Heart right ventricle (tissue), 16 donors: ENCODE data around the gene EMILIN2. TPM values are rescaled to one million over a fixed set of nuclear protein-coding genes. Genes with fewer than 3 reads are reported as not detected.
A peak's percentile ranks its signal among the peaks of the same experiment; 100 is the strongest.

Experiments
- ATAC-seq, 8 donors: fragments of 200-7000 bp; cut with Tn5 transposase; one replicate each; pipeline ENCODE4 v1.9.1; 2020; ENCODE audit warnings: mild to moderate bottlenecking in 8 of 8, moderate library complexity in 8 of 8, moderate number of reproducible peaks in 1 of 8
- DNase-seq, 2 donors: peaks; one replicate each; pipeline ENCODE4 v3.0.0-alpha.2; 2020
- H3K27ac ChIP-seq, 10 donors: fragments of 200-600 bp; sonication (generic) in 2 of 10; one replicate each; pipeline versions ENCODE4 v1.5.0 to v1.8.0; 2020 to 2022; ENCODE audit warnings: mild to moderate bottlenecking in 3 of 10
- H3K27me3 ChIP-seq, 7 donors: fragments of 200-600 bp; one replicate each; pipeline ENCODE4 v1.8.0; 2021 to 2022; ENCODE audit warnings: mild to moderate bottlenecking in 2 of 7
- H3K36me3 ChIP-seq, 9 donors: fragments of 200-600 bp; sonication (generic) in 1 of 9; one replicate each; pipeline versions ENCODE4 v1.5.0 to v1.8.0; 2020 to 2022; ENCODE audit warnings: mild to moderate bottlenecking in 2 of 9
- H3K4me1 ChIP-seq, 9 donors: fragments of 200-600 bp; sonication (generic) in 1 of 9; one replicate each; pipeline versions ENCODE4 v1.5.0 to v1.8.0; 2020 to 2022; ENCODE audit warnings: mild to moderate bottlenecking in 4 of 9
- H3K4me3 ChIP-seq, 10 donors: fragments of 200-600 bp; sonication (generic) in 2 of 10; one replicate each; pipeline versions ENCODE4 v1.5.0 to v1.8.0; 2020 to 2022; ENCODE audit warnings: mild to moderate bottlenecking in 7 of 10, moderate library complexity in 2 of 10
- H3K9me3 ChIP-seq, 11 donors: fragments of 200-600 bp in 10 of 11; sonication (generic) in 2 of 11; one replicate each; pipeline versions ENCODE4 v1.5.0 to v1.8.0; 2013 to 2022; ENCODE audit warnings: mild to moderate bottlenecking in 2 of 11, control low read depth in 1 of 11, moderate library complexity in 1 of 11
- WGBS, 2 donors: extraction: QIAGEN DNeasy Blood & Tissue Kit; methylation state at CpG; one replicate each; pipeline ENCODE4 v1.1.7; 2013; ENCODE audit warnings: inconsistent platforms in 1 of 2; 5-methylcytosine and 5-hydroxymethylcytosine counted together
- intact Hi-C, 10 donors: fragments of 100-400 bp; cut with DNase I; formaldehyde crosslinking; loops; one replicate each; pipeline versions ENCODE4 v1.11.1 to v1.14.2; 2022
- polyA plus RNA-seq, 2 donors: library from polyadenylated mRNA; stranded (reverse); fragments of 200-250 nt; gene quantifications; one replicate each; pipeline ENCODE4 v1.2.3, GENCODE V29; 2013
- total RNA-seq, 10 donors: library from RNA; stranded (reverse); fragmentation: NEBNext Ultra II Directional in 3 of 10; extraction: Animal tissue kit (Norgen Biotek cat#: 25700) in 3 of 10; gene quantifications; one replicate each; pipeline versions ENCODE4 v1.2.1 to v1.2.4, GENCODE V29; 2021 to 2023
- TF ChIP-seq, protein P1 (sequence below), 9 donors: fragments of 200-600 bp; sonication (generic) in 2 of 9; IDR thresholded peaks; one replicate each; pipeline versions ENCODE4 v1.5.0 to v1.8.0; 2021 to 2022; ENCODE audit warnings: antibody characterized with exemption in 9 of 9, mild to moderate bottlenecking in 5 of 9, moderate library complexity in 1 of 9
- donor health status: Arrhythmogenic right ventricular cardiomyopathy.
- donor health status: ischemic (EF 13 %, LVEDD 7.1; RV severe dilation, severe dysfunction).
- donor health status: healthy with polysubstance abuse.
- donor health status: DM: no; HTN: yes; CAD: no.
- donor health status: DM: no; HTN: no; CAD: no.
- donor health status: ischemic (EF 25% LVEDD 6.9; RV normal size, moderate dysfunction).
- donor health status: ischemic (EF 25% LVEDD 5.7; RV mildly dilated, moderate dysfunction).
- donor health status: healthy.
- donor health status: DM: yes; HTN: yes; CAD: no.
- donor health status: Ischemic cardiomyopathy.
- donor health status: ischemic (EF 35%, LVEDD 5.7; RV mildly dilated, moderate dysfunction).
- donor health status: nonischemic (EF 11% LVEDD 7.7; RV severe dilation, severe dysfunction).
- donor health status: DM: yes; HTN: yes; CAD: no.
- donor health status: PGD.
- donor health status: ischemic (EF 29% LVEDD 5.4; RV normal size, mild dysfunction).
- donor health status: nonischemic (EF 23%, LVEDD 6.1; RV moderate dilation, normal function).

Gene EMILIN2
- total and polyA plus RNA-seq, 12 donors = 9.5 to 50.5 (median 19.6) TPM

DNA sequence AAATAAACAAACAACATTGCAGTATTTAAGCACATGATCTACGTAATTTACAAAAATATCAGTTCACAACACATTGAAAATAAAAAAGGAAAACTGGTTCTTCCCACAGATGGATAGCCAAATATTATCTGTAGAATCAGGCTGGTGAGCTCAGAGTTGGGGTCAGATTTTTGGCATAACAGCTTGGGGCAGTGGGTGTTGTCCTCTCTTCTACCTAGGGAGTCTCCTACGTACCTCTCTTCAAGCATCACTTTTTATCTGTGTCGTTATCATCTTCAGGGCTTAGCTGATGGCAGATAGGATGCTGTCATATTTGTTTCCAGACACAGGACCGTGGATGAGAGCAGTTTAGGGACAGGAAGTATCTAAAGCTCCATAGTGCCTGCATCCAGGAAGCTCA lies 46.2 kb downstream of the EMILIN2 start:
- intact Hi-C loops = loop anchor here in 1 of 10 donors (5.0 kb wide), 1 partner anchor 36 kb away; no protein-coding TSS in a partner anchor
- H3K36me3 ChIP-seq = peaks cover 0 to 26% (median 0%) of the 10 kb centered on the region in 9 donors
- peak overlapping the region in 1 of 10 donors; percentile 81 for H3K27ac ChIP-seq
- no peaks in the 10 kb centered on the region for H3K27me3 ChIP-seq
- DNase-seq (no peak), ATAC-seq (no peak)
- whole genome bisulfite sequencing, 2 donors = 58 to 64% methylated on average over 4 of the region's 4 CpGs
- H3K4me3 ChIP-seq = no peak overlapping the region
- TF ChIP-seq, protein P1, sequence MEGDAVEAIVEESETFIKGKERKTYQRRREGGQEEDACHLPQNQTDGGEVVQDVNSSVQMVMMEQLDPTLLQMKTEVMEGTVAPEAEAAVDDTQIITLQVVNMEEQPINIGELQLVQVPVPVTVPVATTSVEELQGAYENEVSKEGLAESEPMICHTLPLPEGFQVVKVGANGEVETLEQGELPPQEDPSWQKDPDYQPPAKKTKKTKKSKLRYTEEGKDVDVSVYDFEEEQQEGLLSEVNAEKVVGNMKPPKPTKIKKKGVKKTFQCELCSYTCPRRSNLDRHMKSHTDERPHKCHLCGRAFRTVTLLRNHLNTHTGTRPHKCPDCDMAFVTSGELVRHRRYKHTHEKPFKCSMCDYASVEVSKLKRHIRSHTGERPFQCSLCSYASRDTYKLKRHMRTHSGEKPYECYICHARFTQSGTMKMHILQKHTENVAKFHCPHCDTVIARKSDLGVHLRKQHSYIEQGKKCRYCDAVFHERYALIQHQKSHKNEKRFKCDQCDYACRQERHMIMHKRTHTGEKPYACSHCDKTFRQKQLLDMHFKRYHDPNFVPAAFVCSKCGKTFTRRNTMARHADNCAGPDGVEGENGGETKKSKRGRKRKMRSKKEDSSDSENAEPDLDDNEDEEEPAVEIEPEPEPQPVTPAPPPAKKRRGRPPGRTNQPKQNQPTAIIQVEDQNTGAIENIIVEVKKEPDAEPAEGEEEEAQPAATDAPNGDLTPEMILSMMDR (IDR thresholded peaks at IDR 0.05) = no peak
- peaks cover under 1 to 33% (median 13%) of the 10 kb centered on the region in 9 donors for H3K4me1 ChIP-seq
- peaks cover 0 to 7% (median 0%) of the 10 kb centered on the region in 11 donors for H3K9me3 ChIP-seq

DNA sequence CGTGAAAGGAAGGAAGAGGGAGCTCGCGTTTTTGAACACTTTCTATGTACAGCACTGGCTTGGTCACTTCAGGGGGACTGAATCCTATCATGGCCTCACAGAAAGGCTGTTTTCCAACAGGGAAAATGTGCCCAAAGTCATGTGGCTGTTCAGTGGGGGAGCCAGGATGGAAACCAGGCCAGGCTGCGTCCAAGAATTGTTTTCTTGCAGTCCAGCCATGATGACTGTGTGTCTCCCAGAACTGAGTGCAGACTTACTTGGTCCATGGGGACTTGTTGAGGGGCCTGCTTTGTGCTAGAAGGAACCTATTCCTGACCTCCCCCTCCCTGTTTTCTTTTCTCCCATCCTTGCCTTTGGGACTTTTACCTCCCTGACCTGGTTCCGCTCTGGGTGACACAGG lies 46.9 kb downstream of the EMILIN2 start:
- Histone ChIP-seq H3K27me3 (no peaks in the 10 kb centered on the region), H3K36me3 (peaks cover 0 to 26% (median 0%) of the 10 kb centered on the region in 9 donors), H3K4me3 (no peak overlapping the region), H3K27ac (peak overlapping the region in 9 of 10 donors; percentile 52 to 81 (median 65)), H3K9me3 (peaks cover 0 to 7% (median 0%) of the 10 kb centered on the region in 11 donors), H3K4me1 (peaks cover 3 to 40% (median 19%) of the 10 kb centered on the region in 9 donors)
- WGBS, 2 donors = 60 to 72% methylated on average over 5 of the region's 5 CpGs
- DNase-seq (no peak), ATAC-seq (peak in 3 of 8 donors; percentile 6 to 31 (median 9))
- TF ChIP-seq, protein P1 (IDR thresholded peaks at IDR 0.05) = no peak
- intact Hi-C loops = loop anchor here in 2 of 10 donors (2.0 to 5.0 kb wide), 2 partner anchors 36 to 37 kb away; no protein-coding TSS in a partner anchor

DNA sequence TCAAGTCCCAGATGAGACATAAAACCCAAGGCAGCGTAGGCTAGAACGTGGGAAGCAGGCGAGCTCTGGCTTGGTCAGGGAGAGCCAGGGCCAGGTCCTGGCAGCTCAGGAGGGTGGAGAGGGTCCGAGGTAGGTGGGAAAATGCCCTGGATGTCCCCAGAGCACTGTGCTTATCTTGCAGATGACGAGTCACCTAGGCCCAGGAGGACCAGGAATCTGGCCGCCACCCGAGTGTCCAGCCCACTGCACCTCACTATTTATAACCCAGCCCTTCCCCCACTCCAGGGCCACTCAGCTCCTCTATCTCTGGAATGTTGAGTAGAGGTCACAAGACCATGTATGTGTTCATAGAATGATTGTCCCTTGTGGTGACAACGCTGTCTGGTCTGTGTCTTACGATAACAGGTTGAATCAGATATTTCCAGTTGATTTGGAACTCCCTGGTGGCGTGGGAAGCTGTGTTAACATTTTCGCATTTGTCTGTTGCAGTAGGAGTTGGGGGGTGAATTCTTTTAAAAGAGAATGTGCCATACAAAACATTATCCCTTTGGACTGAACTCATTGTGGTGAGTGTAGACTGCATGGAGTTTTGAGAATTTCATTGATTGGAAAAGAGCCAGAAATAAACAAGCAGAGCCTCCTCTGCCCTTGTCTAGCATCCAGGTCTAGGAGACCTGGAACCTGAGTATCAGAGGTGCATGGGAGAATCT lies 47.5 kb downstream of the EMILIN2 start:
- ATAC-seq (peak; percentile 75 to 96 (median 93)), DNase-seq (peak; percentile 63 to 80)
- Histone ChIP-seq H3K36me3 (peaks cover 0 to 26% (median 0%) of the 10 kb centered on the region in 9 donors), H3K4me1 (peaks cover 3 to 44% (median 24%) of the 10 kb centered on the region in 9 donors), H3K4me3 (no peak overlapping the region), H3K9me3 (peaks cover 0 to 7% (median 0%) of the 10 kb centered on the region in 11 donors), H3K27me3 (no peaks in the 10 kb centered on the region), H3K27ac (peak overlapping the region in 9 of 10 donors; percentile 52 to 81 (median 65))
- 41 to 52% methylated on average over 11 of the region's 11 CpGs for WGBS, 2 donors
- intact Hi-C loops = loop anchor here in 2 of 10 donors (2.0 to 5.0 kb wide), 2 partner anchors 37 kb away; no protein-coding TSS in a partner anchor
- TF ChIP-seq, protein P1 (IDR thresholded peaks at IDR 0.05) = no peak

DNA sequence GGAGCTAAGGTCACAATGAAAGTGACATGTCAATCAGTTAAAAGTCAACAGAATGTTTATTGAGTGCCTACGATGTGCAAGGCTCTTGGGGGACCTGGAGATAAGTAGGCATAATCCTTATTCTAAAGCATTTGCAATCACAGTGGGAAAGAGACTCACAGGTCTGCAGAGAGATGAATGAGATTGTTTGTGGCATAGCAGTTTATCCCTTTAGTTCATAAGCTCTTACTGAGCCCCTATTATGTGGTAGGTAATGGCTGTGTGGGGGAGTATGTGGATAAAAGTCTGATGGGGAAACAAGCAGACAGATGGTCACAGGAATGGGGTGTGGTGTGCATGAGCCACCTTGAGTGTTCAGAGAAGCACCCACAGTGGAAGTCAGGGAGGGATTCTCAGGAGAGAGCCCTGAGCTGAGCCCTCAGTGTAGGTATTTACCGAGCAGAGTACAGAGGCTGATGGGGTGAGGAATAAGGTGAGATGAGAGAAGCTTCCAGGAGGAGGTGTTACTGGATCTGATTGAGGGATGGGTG lies 48.1 kb downstream of the EMILIN2 start:
- intact Hi-C loops = loop anchor here in 2 of 10 donors (2.0 to 5.0 kb wide), 2 partner anchors 38 kb away; no protein-coding TSS in a partner anchor
- peaks cover 0 to 23% (median 0%) of the 10 kb centered on the region in 9 donors for H3K36me3 ChIP-seq
- peaks cover 3 to 44% (median 24%) of the 10 kb centered on the region in 9 donors for H3K4me1 ChIP-seq
- no peak overlapping the region for H3K4me3 ChIP-seq
- peak overlapping the region in 9 of 10 donors; percentile 1 to 81 (median 65) for H3K27ac ChIP-seq
- peaks cover 0 to 7% (median 0%) of the 10 kb centered on the region in 11 donors for H3K9me3 ChIP-seq
- no peaks in the 10 kb centered on the region for H3K27me3 ChIP-seq
- 56 to 74% methylated on average over 2 of the region's 2 CpGs for WGBS, 2 donors
- TF ChIP-seq, protein P1 (IDR thresholded peaks at IDR 0.05) = no peak
- ATAC-seq (no peak), DNase-seq (no peak)
